Measurements from ENCODE around the gene SEZ6.

- no peak for TF ChIP-seq POLR2AphosphoS5 (IDR thresholded peaks at IDR 0.05)
- TF ChIP-seq, protein P1, sequence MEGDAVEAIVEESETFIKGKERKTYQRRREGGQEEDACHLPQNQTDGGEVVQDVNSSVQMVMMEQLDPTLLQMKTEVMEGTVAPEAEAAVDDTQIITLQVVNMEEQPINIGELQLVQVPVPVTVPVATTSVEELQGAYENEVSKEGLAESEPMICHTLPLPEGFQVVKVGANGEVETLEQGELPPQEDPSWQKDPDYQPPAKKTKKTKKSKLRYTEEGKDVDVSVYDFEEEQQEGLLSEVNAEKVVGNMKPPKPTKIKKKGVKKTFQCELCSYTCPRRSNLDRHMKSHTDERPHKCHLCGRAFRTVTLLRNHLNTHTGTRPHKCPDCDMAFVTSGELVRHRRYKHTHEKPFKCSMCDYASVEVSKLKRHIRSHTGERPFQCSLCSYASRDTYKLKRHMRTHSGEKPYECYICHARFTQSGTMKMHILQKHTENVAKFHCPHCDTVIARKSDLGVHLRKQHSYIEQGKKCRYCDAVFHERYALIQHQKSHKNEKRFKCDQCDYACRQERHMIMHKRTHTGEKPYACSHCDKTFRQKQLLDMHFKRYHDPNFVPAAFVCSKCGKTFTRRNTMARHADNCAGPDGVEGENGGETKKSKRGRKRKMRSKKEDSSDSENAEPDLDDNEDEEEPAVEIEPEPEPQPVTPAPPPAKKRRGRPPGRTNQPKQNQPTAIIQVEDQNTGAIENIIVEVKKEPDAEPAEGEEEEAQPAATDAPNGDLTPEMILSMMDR (IDR thresholded peaks at IDR 0.05), result no peak
These were observed 79.0 kb downstream of the SEZ6 start for GRCh38 chr17:28926786-28927185.
